Uterus (tissue), 2 donors: Measurements from ENCODE around the gene WARS2.

Source experiments
- CTCF ChIP-seq, 4 experiments: fragments of 200-600 bp in 2 of 4; fragments of 450-650 bp in 2 of 4; sonication (generic) in 2 of 4; IDR thresholded peaks; one replicate each; pipeline ENCODE4 v1.5.1; 2016 to 2019; ENCODE audit warnings: antibody characterized with exemption in 4 of 4, mild to moderate bottlenecking in 2 of 4, moderate library complexity in 1 of 4
- POLR2A ChIP-seq, 2 donors: fragments of 450-650 bp; IDR thresholded peaks; one replicate each; pipeline ENCODE4 v1.6.1; 2016; ENCODE audit warnings: antibody characterized with exemption in 2 of 2, mild to moderate bottlenecking in 1 of 2, moderate library complexity in 1 of 2

DNA sequence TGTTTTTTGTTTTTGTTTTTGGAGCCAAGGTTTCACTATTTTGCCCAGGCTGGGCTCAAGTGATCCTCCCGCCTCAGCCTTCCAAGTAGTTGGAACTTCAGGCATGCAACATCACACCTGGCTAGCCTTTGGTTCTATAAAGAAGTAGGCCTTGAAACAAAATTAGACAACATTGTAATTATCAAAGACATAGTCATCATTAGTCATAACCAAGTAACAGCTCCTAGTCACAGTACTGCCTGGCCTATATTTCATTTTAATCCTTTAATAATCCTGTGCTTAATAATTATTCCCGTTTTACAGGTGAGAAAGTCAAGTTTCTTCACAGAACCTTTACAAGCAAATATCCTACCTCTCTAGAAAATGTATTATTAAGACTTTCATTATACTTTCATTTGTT is 100.0 kb downstream of the WARS2 start:
- no peak for TF ChIP-seq CTCF (IDR thresholded peaks at IDR 0.05)
- no peak for TF ChIP-seq POLR2A (IDR thresholded peaks at IDR 0.05)
